Fibroblast of skin of left biceps (primary cell): ENCODE measurements around the gene OST4.
A peak's percentile ranks its signal among the peaks of the same experiment; 100 is the strongest.

Experiments used
- DNase-seq, 2 experiments: peaks; one replicate each; pipeline ENCODE4 v3.0.0-alpha.2; 2013; ENCODE audit warnings: low read depth in 2 of 2

OST4 gene

DNA sequence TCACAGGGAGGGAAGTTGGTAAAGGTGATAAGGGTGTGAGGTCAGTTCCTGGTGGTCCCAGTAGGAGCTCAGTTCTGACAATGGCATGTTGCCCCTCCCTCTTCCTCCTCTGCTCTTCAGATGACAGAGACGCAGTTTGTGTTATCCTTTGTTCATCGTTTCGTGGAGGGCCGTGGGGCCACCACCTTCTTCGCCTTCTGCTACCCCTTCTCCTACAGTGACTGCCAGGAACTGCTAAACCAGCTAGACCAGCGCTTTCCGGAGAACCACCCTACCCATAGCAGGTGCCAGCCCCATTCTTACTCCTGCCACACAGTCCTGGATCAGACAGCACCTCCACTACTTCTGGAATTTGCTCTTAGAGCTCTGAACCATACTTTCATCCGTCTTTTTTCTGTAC is 17.7 kb downstream of the OST4 start:
- no peak for DNase-seq

DNA sequence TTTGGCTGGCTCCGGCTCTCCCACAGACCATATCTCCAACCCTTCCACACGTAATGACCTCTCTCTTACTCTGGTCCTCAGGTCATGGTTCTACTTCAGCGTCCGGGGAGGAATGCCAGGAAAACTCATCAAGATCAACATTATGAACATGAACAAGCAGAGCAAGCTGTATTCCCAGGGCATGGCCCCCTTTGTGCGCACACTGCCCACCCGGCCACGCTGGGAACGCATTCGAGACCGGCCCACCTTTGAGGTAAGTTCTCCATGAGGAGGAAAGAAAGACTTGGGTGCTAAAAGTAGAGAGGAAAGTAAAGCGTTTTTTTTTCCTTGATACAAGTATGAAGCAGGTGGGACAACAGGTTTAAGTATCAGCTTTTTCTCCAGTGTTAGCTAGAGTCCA is 18.1 kb downstream of the OST4 start:
- DNase-seq = no peak

DNA sequence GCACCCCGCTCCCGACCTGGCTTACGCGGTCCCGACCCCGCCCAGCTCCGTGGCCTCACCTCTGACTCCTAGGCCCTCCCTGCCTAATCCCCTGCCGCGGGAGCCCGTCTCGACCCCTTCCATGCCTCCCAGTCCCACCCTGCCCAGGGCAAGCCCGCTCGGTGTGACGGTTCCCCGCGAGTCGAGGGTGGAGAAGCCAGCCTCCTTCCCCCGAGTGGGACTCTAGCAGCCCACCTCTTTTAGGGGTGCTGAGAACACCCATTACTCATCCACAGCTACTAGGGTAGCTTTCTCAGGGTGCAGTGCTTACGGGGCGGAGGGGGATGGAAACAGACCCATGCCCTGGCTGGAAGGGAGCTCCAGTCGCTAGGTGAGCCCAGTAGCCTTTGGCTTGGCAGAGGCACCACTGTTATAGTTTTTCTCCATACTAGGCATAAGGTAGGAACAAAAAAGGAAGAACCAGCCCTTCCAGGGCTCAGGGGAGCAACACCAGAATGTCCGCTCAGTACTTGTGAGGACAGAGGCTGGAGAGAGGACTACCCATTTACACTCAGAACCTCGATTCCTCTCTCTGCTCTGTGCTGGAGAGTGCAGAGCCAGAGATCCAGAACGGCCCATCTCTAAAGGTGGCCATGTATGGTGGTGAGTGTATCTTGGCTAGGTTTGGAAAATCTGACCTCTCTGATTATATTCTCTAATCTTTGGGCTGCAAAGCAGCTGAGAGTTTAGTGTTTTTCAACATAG is 19.4 kb downstream of the OST4 start:
- no peak for DNase-seq

DNA sequence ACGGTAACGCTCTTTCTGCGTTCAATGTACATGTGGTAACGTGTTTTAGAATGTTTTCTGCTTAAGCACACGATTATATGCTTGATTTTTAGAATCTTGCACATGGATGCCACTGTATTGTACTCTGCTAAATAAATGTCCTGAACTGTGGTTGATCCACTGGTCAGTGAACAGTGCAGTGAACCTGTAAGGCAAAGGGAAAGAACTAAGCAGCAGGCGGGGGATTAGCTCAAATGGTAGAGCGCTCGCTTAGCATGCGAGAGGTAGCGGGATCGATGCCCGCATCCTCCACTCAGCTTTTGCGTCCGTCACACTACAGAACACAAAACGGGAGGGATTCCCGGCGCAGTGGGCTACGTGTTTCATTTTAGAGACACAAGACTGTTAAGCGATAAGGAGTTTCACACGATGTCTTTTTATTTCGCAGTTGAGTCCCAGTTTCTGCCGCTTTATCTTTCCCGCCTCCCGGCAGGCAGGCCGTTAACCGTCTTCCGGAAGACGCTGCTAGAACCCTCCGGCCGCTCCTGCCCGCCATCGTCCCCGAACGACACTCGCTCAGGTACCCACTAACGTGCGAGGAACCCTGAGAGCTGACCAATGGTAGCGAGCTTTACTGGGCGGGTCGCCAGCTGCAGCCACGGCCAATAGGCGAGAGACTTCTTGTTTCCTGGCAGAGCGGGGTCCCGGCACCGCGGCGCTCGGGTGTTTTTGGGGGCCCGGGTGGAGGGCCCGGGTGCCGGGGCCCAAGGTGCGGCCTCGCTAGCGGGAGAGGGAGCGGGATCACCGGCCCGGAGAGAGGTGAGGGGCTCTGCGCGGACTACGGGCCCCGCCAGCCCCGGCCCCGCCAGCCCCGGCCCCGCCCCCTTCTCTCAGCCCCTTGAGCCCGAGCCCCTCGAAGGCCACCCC is 20.2 kb downstream of the OST4 start, which contains the start of gene AGBL5:
TSS of gene AGBL5 (plus strand) at position 673 of the 906 bp plus-strand sequence. CDS start 1,291 bp downstream, outside the sequence.
- peak; percentile 80 to 82 for DNase-seq

DNA sequence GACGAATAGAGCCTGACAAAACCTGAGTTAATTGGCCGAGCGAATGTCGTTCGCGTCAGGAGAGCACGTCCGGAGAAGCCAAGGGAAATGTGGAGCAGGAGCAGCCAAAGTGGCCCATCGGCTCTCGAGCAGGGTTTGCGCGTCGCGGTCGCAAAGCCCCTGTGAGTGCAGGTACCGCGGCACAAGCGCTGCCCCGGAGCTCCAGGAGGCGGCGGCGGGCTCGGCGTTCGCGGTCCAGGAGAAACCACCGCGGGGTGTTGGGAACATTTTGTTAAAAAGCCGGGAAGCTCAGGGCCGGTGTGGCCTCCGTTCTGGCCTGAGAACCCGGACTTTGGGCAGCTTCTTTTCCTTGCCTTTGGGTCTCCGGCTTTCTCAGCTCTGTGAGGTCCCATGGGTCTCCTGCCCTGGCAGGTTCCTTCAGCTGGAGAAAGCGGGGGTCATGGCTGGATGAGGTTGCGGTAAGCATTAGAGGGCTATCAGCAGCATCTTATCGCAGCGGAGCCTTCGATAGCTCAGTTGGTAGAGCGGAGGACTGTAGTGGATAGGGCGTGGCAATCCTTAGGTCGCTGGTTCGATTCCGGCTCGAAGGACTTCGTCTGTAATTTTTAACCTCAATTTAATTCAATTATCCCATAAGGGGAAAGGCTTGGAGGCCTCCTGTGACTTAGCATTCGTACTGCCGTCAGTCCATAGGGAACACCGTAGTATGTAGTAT is 21.0 kb downstream of the OST4 start:
- DNase-seq = peak; percentile 93 to 95

DNA sequence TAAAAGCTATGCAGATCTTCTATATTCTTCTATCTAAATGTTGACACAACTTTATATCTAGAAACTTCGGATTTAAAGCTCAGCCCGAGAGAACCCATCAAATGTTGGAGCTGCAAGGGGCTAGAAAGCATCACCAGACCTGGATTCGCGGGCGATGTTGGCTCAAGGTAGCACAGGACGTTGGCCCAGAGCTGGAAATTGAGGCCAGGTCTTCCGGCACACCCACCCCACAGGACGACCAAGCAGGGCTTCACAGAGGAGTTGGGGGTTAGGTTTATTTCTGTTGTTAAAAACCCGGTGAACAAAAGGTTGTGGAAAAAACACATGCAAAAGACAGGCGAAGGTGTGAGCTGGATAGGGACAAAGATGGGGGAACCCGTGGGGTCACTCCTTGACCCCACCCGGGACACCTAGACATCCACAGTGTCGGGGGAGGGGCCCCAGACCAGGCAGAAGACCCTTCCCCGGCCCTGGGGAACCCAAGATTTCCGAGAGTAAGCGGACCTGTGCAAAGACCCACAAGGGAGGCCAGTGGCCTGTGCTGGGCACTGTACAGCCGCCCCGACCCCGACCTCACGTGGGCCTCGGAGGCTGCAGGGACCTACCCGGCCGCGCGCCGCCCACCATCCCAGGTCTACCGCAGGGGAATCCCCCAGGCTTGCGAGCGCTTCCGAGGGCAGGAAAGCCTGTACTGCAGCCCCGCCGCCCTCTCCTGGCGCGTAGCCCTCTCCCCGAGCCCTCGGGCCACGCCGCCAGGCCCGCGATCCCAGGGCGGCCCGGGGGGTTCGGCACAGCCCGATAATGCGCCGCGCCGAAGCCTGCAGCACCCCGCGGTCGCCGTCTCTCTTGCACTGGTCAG is 21.8 kb downstream of the OST4 start:
- no peak for DNase-seq

DNA sequence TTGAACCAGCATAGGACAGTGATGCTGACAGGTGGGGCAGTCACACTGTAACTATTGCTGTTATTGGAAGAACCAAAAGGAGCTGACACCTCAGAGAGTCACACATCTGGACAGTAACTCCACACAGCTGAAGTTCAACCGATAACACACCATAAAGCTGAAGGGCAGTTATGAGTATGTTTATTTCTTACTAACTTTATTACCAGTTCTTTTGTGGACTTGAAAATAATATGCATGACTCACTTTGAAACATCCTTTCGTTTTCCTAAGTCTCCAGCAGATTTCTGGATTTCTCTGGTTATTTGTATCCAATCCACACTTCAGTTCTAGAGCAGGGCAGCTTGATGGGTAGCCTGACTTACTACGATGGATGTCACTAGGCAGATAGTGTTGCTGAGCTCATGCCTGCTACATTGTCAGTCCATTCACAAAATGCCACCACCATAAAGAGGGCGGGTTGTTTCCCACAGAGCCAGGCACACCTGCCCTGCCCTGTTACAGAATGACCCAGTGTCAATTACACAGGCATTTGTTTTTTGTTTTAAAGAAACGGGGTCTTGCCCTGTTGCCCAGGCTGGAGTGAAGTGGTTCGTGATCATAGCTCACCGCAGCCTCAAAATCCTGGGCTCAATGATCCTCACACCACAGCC is 28.3 kb downstream of the OST4 start:
- no peak for DNase-seq

DNA sequence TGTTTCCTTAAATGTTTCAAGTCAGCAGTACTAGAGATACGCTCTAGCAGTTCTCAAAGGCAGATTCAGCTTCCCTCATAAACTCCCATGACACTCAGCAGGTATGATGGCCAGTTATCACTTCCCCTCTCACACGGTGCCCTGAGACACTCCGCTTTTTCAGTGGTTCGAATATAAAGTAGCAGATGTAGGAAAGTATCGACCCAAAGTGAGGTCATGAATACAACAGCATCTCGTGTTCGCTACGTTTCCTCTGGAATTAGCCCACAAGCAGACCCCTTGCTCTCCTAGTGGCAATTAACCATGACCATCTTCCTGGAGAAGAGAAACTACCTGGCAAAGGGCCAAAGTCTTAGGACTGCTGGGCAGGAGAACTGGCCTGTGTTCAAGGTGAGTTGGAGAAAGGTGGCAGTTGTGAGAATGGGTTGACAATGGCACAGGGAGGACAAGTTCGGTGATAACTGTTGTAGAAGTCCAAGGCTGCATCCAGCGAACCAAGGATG is 29.2 kb downstream of the OST4 start:
- no peak for DNase-seq

DNA sequence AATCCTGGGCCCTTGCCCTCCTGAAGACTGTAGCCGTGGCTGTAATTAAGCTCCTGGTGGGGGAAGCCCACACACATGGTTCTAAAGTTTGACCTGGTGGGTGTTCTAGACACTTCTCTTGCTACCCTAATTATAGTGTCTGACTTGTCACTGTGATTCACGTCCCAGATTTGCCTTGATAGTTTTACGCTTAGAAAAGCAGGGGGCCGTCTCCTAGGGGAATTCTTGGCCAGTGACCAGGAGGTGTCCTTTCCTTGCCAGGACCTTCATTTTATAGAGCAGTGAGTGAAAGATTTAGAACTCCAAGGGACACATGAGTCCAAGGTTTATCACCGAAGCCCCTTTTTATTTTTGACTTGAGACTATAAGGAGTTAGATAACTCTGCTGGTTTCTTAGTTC is 29.7 kb downstream of the OST4 start:
- no peak for DNase-seq

DNA sequence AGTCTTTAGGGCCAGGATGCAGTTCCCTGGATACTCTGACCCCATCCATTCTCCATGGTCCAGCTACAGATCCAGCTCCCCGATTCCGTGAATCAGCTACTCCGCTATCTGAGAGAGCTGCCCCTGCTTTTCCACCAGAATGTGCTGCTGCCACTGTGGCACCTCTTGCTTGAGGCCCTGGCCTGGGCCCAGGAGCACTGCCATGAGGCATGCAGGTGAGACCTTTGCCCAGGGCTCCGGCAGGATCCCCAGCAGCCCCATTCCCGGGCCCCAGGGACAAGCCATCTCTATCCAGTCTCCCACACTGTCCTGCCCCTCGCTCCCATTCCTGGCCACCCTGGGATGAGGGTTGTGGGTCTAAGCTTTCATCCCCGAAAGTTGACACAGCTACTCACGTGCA is 31.2 kb downstream of the OST4 start:
- no peak for DNase-seq

DNA sequence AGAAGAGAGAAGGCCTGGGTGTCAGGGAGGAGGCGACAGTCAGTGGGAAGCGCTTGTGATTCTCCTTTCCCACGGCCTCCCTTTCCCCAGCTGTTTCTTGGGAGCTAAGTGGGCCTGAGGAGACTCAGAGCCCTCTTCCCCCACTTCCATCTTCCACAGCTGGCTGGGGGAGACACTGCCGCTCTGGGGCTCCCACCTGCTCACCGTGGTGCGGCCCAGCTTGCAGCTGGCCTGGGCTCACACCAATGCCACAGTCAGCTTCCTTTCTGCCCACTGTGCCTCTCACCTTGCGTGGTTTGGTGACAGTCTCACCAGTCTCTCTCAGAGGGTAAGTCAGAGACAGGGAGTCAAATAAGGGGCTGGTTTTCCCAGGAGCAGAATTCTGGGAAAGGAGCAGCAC is 31.6 kb downstream of the OST4 start:
- DNase-seq = no peak

DNA sequence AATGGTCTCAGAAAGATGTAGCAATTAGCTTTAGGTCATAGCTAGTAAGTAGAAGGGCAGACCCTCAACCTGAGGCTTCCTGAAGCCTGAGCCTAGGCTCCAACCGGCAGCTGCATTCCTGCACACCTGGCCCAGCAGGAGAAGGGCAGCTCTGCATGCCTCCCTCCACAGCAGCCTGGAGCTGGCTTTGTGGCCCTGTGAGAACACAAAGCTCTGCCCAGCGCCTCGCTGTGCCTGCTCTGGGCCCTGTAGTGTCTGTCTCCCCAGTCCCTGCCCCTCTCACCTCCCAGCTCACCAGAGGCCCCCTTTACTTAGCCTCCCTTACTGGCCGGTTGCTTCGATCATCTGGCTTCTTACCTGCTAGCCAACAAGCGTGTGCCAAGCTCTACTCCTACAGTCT is 32.0 kb downstream of the OST4 start:
- no peak for DNase-seq

DNA sequence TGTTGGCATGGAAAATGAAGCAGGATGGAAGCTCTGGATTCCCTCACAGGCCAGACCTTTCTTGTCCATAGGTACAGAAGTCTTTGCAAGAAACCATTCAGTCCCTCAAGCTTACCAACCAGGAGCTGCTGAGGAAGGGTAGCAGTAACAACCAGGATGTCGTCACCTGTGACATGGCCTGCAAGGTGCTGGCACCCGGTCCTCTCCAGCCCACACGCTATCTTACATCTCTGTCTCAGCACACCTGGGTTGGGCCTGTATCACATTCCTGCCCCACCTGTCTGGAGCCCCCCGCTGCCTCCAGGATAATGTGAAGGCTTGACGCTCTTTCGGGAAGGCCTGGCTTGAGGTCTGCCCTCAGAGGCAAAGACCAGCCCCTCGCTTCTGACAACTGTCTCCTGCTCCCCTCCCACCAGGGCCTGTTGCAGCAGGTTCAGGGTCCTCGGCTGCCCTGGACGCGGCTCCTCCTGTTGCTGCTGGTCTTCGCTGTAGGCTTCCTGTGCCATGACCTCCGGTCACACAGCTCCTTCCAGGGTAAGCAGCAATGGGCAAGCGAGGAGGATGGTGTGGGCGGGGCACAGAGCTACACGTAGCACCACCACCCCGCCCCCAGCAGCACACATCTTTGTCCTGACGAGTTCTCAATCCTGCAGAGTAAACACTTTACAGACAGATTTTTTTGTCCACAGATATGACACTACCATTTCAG is 32.7 kb downstream of the OST4 start:
- DNase-seq = no peak

DNA sequence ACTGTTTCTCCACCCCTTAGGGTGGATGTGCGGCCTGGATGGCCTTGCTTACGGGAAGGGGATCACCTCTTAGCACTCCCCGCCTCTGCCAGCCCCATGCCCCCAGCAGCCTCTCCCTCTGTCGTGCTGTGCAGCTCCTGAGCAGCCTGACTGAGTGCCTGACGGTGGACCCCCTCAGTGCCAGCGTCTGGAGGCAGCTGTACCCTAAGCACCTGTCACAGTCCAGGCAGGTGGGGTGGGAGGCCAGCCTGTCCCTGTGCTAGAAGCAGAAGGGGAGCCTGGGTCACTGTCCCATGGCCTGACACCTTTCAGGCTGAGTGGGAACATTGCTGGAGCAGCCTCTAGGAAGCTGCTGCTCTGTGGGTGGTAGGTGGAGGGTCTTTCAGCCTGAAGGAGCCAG is 33.4 kb downstream of the OST4 start:
- DNase-seq = no peak

DNA sequence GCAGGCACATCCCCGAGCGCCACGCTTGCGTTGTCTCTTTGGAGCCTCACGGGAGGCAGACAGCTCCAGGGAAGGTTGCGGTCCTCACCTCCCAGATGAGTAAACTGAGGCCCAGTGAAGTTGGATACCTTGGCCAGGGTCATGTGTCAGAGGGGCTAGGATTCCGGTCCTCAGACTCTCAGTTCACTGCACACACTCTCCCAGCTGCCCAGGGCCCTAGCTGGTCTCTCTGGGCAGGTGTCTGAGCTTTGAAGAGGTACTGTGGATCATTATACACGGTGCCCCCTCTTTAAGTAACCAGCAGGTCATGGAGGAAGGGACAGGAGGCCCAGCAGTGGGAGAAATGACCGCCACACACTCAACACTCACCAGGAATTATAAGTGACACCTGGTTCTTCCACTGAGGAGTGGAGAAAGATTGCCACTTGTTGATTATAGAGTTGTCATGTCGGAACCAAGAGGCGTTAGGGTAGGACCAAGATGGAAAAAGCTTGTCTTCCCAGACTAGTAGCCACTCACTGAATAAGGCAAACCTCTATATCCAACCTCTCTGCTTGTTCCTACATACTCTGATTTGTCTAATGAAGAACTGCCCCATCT is 38.1 kb downstream of the OST4 start:
- DNase-seq = no peak

DNA sequence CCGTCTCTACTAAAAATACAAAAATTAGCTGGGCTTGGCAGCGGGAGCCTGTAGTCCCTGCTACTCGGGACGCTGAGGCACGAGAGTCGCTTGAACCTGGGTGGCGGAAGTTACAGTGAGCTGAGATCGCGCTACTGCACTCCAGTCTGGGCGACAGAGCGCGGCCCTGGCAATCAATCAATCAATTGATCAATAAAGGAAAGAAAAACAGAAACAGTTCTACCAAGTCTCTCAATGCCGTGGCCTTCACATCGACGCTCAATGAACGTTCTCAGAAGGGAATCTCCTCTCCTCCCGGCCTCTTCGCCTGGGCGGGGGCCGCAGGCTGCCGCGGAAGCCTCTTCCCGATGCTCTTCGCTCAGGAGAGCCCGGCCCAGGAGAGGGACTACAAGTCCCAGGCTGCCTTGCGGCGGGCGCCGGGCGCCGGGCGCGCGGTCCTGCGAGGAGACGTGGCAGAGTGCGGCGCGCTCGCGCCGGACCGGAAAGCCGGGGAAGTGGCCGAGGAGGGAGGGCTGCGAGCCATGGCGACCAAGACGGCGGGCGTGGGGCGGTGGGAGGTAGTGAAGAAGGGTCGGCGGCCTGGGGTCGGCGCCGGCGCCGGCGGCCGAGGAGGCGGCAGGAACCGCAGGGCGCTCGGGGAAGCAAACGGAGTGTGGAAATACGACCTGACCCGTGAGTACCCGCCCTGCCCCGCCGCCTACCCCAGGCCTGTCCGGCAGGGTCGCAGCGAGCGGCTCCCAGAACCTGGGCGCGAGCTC is 38.8 kb downstream of the OST4 start, which contains the start of gene TMEM214:
TSS of gene TMEM214 (plus strand) at position 471 of the 758 bp plus-strand sequence. CDS start at position 522, 51 bp downstream.
- DNase-seq = peak; percentile 63 to 73

DNA sequence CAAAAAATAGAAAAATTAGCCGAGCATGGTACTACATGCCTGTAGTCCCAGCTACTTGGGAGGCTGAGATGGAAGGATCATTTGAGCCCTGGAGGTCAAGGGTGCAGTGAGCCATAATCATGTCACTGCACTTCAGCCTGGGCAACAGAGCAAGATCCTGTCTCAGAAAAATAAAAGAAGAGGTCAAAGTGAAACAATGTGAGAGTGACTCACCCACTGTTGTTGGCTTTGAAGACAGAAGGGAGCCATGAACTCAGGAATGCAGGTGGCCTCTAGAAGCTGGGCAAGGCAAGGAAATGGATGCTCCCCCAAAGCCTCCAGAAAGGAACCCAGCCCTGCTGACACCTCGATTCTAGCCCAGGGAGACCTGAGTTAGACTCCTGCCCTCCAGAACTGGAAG is 42.4 kb downstream of the OST4 start:
- no peak for DNase-seq

DNA sequence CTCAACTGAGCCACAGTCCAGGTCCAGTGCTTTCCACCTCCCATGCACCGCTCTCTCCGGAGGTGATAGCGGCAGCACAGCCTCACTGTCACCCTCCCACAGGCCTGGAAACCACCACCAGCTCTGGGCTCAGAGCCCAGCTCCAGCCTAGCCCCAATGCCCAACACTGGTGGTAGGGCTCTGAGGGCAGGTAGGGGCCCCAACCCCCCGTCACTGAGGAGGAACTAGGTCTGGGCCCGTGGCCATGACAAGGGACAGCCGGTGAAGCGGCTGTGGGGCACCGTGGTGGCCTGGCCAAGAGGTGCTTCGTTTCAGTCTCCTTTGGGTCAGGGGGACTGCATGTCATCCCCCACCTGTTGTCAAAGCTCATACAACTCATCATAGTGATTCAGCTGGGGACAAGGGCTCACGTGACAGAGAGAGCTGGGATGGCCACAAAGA is 44.2 kb downstream of the OST4 start:
- no peak for DNase-seq
